Testis (tissue), 3 donors: ENCODE data around the gene ODAM. TPM values are rescaled to one million over a fixed set of nuclear protein-coding genes. Genes with fewer than 3 reads are reported as not detected.
"Not testable (repeated sequence)": the region's sequence is repeated elsewhere in the genome, so short reads cannot be mapped to it uniquely, and the experiment has no call there.

Source experiments
- DNase-seq: peaks from one replicate; pipeline ENCODE4 v3.0.0-alpha.2; 2019
- H3K27ac ChIP-seq, 2 donors: fragments of 200-600 bp; sonication (generic); one replicate each; pipeline ENCODE4 v1.5.1; 2019
- H3K27me3 ChIP-seq: fragments of 200-600 bp; sonication (generic); one replicate; pipeline ENCODE4 v1.5.1; 2019
- H3K36me3 ChIP-seq: fragments of 200-600 bp; sonication (generic); one replicate; pipeline ENCODE4 v1.5.1; 2017; ENCODE audit warnings: low read depth; ENCODE audit errors: missing control alignments
- H3K4me1 ChIP-seq: fragments of 200-600 bp; sonication (generic); one replicate; pipeline ENCODE4 v1.5.1; 2019
- H3K4me3 ChIP-seq, 2 donors: fragments of 200-600 bp; sonication (generic); one replicate each; pipeline ENCODE4 v1.5.1; 2017 to 2019
- H3K9me3 ChIP-seq: fragments of 200-600 bp; sonication (generic); one replicate; pipeline ENCODE4 v1.5.1; 2017
- POLR2A ChIP-seq: fragments of 450-650 bp; IDR thresholded peaks from one replicate; pipeline ENCODE4 v1.6.1; 2017; ENCODE audit warnings: antibody characterized with exemption, mild to moderate bottlenecking, moderate library complexity
- WGBS, 2 donors: methylation state at CpG; one replicate each; pipeline ENCODE4 v1.1.5; 2018; 5-methylcytosine and 5-hydroxymethylcytosine counted together
- intact Hi-C: fragments of 100-400 bp; cut with DNase I; formaldehyde crosslinking; loops from one replicate; pipeline ENCODE4 v1.15.1; 2023; ENCODE audit warnings: low total_unique reads
- polyA plus RNA-seq: library from polyadenylated mRNA; stranded (reverse); fragments of 350-450 nt; fragmentation: Illumina TruSeq; extraction: RNeasy Lipid Tissue Mini Kit (QIAGEN cat#74804); gene quantifications from one replicate; pipeline ENCODE4 v1.2.3, GENCODE V29; 2014; ENCODE audit warnings: low read depth, low replicate concordance; ENCODE audit not compliant: insufficient read depth
- total RNA-seq, 2 donors: library from RNA; depleted of rRNA; stranded (reverse); fragments of >200 nt; gene quantifications; one replicate each; pipeline ENCODE4 v1.2.3, GENCODE V29; 2016
- TF ChIP-seq, protein P1 (sequence below), 3 experiments: fragments of 450-650 bp in 2 of 3; fragments of 200-600 bp in 1 of 3; sonication (generic) in 1 of 3; IDR thresholded peaks; one replicate each; pipeline ENCODE4 v1.5.1; 2016 to 2019; ENCODE audit warnings: antibody characterized with exemption in 3 of 3, mild to moderate bottlenecking in 2 of 3, moderate library complexity in 1 of 3

ODAM gene
- total and polyA plus RNA-seq, 3 donors from 2014 or later: 0.33 TPM; not detected in 2

DNA sequence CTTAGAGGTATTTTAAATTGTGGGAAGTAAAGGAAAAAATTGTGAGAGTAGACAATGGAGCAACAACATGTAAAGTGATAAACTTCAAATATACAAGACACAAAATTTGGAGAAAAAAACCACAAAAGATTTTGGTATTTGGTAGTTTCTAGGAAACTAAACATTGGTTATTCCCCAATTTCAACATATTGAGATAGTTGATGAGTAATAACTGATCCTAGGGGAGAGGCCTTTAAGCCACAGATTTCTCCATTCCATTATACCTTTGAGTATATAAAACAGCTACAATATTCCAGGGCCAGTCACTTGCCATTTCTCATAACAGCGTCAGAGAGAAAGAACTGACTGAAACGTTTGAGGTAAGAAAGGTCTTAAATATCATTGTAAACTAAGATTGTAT lies 30.3 kb downstream of the ODAM start, which contains the start of gene FDCSP:
Gene FDCSP (plus strand): TSS at position 301 of the 400 bp plus-strand sequence. CDS start 5,071 bp downstream, outside the sequence.
- TF ChIP-seq POLR2A: no peak
- TF ChIP-seq, protein P1, sequence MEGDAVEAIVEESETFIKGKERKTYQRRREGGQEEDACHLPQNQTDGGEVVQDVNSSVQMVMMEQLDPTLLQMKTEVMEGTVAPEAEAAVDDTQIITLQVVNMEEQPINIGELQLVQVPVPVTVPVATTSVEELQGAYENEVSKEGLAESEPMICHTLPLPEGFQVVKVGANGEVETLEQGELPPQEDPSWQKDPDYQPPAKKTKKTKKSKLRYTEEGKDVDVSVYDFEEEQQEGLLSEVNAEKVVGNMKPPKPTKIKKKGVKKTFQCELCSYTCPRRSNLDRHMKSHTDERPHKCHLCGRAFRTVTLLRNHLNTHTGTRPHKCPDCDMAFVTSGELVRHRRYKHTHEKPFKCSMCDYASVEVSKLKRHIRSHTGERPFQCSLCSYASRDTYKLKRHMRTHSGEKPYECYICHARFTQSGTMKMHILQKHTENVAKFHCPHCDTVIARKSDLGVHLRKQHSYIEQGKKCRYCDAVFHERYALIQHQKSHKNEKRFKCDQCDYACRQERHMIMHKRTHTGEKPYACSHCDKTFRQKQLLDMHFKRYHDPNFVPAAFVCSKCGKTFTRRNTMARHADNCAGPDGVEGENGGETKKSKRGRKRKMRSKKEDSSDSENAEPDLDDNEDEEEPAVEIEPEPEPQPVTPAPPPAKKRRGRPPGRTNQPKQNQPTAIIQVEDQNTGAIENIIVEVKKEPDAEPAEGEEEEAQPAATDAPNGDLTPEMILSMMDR (IDR thresholded peaks at IDR 0.05): no peak
- no peaks in the 10 kb centered on the region for H3K36me3 ChIP-seq
- no peak within 1 kb of the TSS for H3K27ac ChIP-seq
- H3K4me1 ChIP-seq: no peaks in the 10 kb centered on the region
- intact Hi-C loops: no loop called here
- WGBS, 2 donors: 70 to 76% methylated on average over 2 of the region's 2 CpGs
- no peak within 1 kb of the TSS for H3K4me3 ChIP-seq
- H3K9me3 ChIP-seq: no peaks in the 10 kb centered on the region
- DNase-seq: no peak
- no peaks in the 10 kb centered on the region for H3K27me3 ChIP-seq

DNA sequence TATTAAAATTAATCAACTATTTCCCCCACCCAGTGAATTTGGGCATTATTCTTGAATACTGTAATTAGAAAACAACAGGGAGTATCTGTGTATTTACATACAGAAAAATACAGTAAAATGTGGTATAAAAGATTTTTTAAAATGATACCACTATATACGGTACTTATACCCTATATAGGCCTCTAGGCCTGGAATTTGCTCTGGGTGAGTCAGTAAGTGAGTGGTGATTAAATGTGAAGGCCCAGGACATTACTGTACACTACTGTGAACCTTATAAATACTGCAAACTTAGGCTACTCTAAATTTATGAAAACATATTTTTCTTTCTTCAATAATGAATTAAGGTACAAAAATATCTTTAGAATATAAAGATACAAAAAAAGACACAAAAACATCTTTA lies 40.6 kb downstream of the ODAM start:
- Histone ChIP-seq H3K4me3 (no peak overlapping the region), H3K27me3 (no peaks in the 10 kb centered on the region), H3K27ac (no peak overlapping the region), H3K36me3 (no peaks in the 10 kb centered on the region), H3K4me1 (no peaks in the 10 kb centered on the region), H3K9me3 (no peaks in the 10 kb centered on the region)
- DNase-seq: no peak
- 89 to 93% methylated on average over 1 of the region's 1 CpG for WGBS, 2 donors
- intact Hi-C loops: no loop called here
- TF ChIP-seq, protein P1 (IDR thresholded peaks at IDR 0.05): no peak

DNA sequence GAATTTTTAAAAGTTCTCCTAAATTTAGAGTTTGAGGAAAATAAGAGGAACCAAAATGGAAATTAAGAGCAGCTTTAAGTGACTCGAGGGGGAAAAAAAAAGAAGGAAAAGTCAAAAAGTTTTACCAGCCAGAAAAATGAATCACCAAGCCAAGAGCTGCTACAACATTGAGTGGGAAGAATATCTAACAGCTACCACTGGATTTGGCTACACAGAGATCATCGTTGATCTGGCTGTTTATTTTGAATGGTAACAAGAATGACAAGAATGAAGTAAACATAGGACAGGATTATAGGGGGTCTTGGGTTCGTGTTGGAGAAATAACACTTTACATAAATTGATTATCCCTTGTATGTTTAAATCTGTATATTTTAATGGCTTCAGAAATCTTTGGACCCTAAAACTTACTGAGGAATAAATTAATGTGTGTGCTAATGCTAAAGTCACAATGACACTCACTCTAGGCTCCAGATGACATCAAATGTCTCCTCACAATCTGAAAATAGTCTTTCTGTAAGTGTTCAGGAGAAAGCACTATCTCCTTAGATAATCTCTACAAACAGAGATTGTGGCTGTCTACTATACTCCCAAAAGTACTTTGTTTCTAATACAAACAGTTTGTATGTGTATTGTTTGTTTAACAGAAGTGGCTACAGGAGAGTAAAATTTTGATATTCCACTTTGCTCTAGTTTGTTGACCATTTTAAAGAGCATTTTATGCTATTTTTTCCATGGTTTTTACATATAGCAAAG lies 43.8 kb downstream of the ODAM start:
- Histone ChIP-seq H3K4me3 (no peak overlapping the region), H3K27me3 (no peaks in the 10 kb centered on the region), H3K27ac (no peak overlapping the region), H3K9me3 (no peaks in the 10 kb centered on the region), H3K36me3 (no peaks in the 10 kb centered on the region), H3K4me1 (no peaks in the 10 kb centered on the region)
- TF ChIP-seq, protein P1 (IDR thresholded peaks at IDR 0.05): no peak
- no peak for TF ChIP-seq POLR2A
- 44 to 46% methylated on average over 3 of the region's 3 CpGs for WGBS, 2 donors
- DNase-seq: no peak
- intact Hi-C loops: no loop called here

DNA sequence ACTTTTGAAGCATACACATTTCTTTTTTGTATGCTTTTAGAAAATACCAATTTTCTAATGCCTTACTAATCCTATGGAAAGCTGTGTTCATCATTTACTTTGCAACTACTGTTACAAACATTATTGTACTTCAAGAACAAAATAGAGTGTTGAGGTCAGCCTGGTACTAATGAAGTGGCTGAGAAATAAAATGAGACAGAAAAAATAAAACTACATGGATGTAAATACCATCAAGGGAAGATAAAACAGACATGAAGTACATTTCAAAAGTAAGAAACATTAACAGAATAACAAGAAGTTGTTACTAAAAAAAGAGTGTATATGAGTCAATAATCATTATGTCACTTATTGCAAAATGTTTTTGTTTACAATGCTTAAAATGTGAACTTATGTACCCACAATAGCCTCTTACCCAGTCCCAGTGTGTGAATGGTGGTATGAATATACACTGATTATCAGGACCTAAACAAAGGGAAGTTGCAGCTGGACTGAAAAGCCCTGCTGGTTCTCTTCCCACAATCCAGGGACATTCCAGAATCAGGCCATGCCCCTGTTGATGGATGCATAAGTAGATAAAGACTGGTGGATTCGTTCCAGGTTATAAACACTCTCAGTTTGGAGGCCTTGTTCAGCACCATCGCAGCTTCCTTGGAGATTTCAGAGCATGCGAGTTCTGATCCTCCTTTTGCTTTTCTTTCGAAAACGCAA lies 44.5 kb downstream of the ODAM start:
- H3K36me3 ChIP-seq: no peaks in the 10 kb centered on the region
- no peaks in the 10 kb centered on the region for H3K27me3 ChIP-seq
- no peak overlapping the region for H3K27ac ChIP-seq
- intact Hi-C loops: no loop called here
- H3K4me3 ChIP-seq: no peak overlapping the region
- no peaks in the 10 kb centered on the region for H3K4me1 ChIP-seq
- TF ChIP-seq, protein P1 (IDR thresholded peaks at IDR 0.05): no peak
- TF ChIP-seq POLR2A: no peak
- WGBS, 2 donors: 75 to 79% methylated on average over 5 of the region's 5 CpGs
- DNase-seq: no peak
- no peaks in the 10 kb centered on the region for H3K9me3 ChIP-seq

DNA sequence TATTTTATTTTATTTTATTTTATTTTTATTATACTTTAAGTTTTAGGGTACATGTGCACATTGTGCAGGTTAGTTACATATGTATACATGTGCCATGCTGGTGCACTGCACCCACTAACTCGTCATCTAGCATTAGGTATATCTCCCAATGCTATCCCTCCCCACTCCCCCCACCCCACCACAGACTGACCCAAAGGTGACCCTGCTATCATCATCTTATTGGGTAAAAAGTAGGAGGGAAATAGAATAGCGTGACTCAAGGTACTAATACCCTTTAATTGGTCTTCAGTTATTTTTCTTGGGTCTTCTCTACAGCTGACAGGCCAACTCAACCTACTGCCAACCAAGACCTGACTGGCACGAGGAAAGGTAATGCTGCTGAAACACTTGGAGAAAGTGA lies 46.8 kb downstream of the ODAM start, which contains the start of gene CSN3:
Gene CSN3 (plus strand): TSS at position 301 of the 400 bp plus-strand sequence. CDS start 2,223 bp downstream, outside the sequence.
- H3K4me1 ChIP-seq, DNase-seq, H3K27me3 ChIP-seq, H3K9me3 ChIP-seq, H3K4me3 ChIP-seq, intact Hi-C loops, H3K36me3 ChIP-seq, H3K27ac ChIP-seq: not testable (repeated sequence)
- WGBS, 2 donors: 82 to 85% methylated on average over 3 of the region's 3 CpGs
